Measurements from ENCODE around the gene MYT1. TPM values are rescaled to one million over a fixed set of nuclear protein-coding genes. Genes with fewer than 3 reads are reported as not detected.
"Not testable (repeated sequence)": the region's sequence is repeated elsewhere in the genome, so short reads cannot be mapped to it uniquely, and the experiment has no call there.

MYT1 gene
- total and polyA plus RNA-seq, 4 donors = under 0.01 to 6.5 (median 0.08) TPM

- not testable (repeated sequence) for H3K4me1 ChIP-seq (ENCODE audit: control insufficient read depth in 4 of 4, insufficient read depth in 4 of 4, low read length in 3 of 4); H3K9ac ChIP-seq (ENCODE audit: low read depth in 1 of 2, low read length in 2 of 2); H3K36me3 ChIP-seq (ENCODE audit: control insufficient read depth in 4 of 4, insufficient read depth in 3 of 4, low read depth in 1 of 4, low read length in 3 of 4); H3K27me3 ChIP-seq (ENCODE audit: control insufficient read depth in 4 of 4, insufficient read depth in 4 of 4, low read length in 3 of 4); H3K27ac ChIP-seq (ENCODE audit: low read depth in 1 of 2, low read length in 2 of 2); H3K9me3 ChIP-seq (ENCODE audit: control insufficient read depth in 4 of 4, low read length in 3 of 4); DNase-seq (ENCODE audit: low spot score); H3K4me3 ChIP-seq (ENCODE audit: low read depth in 1 of 3, low read length in 3 of 3)
- 62% methylated on average over 6 of the region's 6 CpGs for WGBS
Measured at GRCh38 chr20:64117432-64117777, 46.8 kb upstream of the MYT1 start.

- H3K27me3 ChIP-seq (ENCODE audit: control insufficient read depth in 4 of 4, insufficient read depth in 4 of 4, low read length in 3 of 4) = peaks cover 0 to 3% (median 1%) of the 10 kb centered on the region in 4 donors
- H3K27ac ChIP-seq (ENCODE audit: low read depth in 1 of 2, low read length in 2 of 2) = no peak overlapping the region
- TF ChIP-seq SP1 (IDR thresholded peaks at IDR 0.05) = no peak
- TF ChIP-seq ATF3 (IDR thresholded peaks at IDR 0.05) = no peak
- TF ChIP-seq FOXA2 (IDR thresholded peaks at IDR 0.05) = no peak
- no peak for TF ChIP-seq RXRA (IDR thresholded peaks at IDR 0.05)
- no peak for TF ChIP-seq JUND (IDR thresholded peaks at IDR 0.05)
- no peak for TF ChIP-seq HNF4A (conservative IDR thresholded peaks at IDR 0.05)
- no peak for TF ChIP-seq EGR1 (IDR thresholded peaks at IDR 0.05; ENCODE audit: low read depth in 2 of 2)
- TF ChIP-seq GABPA (IDR thresholded peaks at IDR 0.05 in 1 of 2, conservative IDR thresholded peaks at IDR 0.05 in 1 of 2) = no peak
- no peak for TF ChIP-seq REST (IDR thresholded peaks at IDR 0.05)
- no peak for TF ChIP-seq MAX (IDR thresholded peaks at IDR 0.05)
- no peak for TF ChIP-seq TAF1 (conservative IDR thresholded peaks at IDR 0.05)
- no peak for TF ChIP-seq YY1 (IDR thresholded peaks at IDR 0.05)
- no peak for TF ChIP-seq CTCF (IDR thresholded peaks at IDR 0.05; ENCODE audit: low read depth, low read length, missing input control)
- no peak for TF ChIP-seq RAD21 (IDR thresholded peaks at IDR 0.05)
- TF ChIP-seq FOXA1 (IDR thresholded peaks at IDR 0.05) = no peak
- no peak for TF ChIP-seq HNF4G (IDR thresholded peaks at IDR 0.05)
- no peak for TF ChIP-seq NR2F2 (IDR thresholded peaks at IDR 0.05)
- no peak for TF ChIP-seq ZBTB33 (IDR thresholded peaks at IDR 0.05)
- no peak overlapping the region for H3K9ac ChIP-seq (ENCODE audit: low read depth in 1 of 2, low read length in 2 of 2)
- no peak for DNase-seq (ENCODE audit: low spot score)
- no peaks in the 10 kb centered on the region for H3K9me3 ChIP-seq (ENCODE audit: control insufficient read depth in 4 of 4, low read length in 3 of 4)
- H3K36me3 ChIP-seq (ENCODE audit: control insufficient read depth in 4 of 4, insufficient read depth in 3 of 4, low read depth in 1 of 4, low read length in 3 of 4) = no peaks in the 10 kb centered on the region
- no peak overlapping the region for H3K4me3 ChIP-seq (ENCODE audit: low read depth in 1 of 3, low read length in 3 of 3)
- WGBS = 81% methylated on average over 8 of the region's 8 CpGs
- peaks cover 0 to 4% (median under 1%) of the 10 kb centered on the region in 4 donors for H3K4me1 ChIP-seq (ENCODE audit: control insufficient read depth in 4 of 4, insufficient read depth in 4 of 4, low read length in 3 of 4)
Measured at GRCh38 chr20:64119301-64119680, 45.0 kb upstream of the MYT1 start.
